Fibroblast of pulmonary artery (primary cell): ENCODE results near the gene KCNC2.
"Not testable (repeated sequence)": the region's sequence is repeated elsewhere in the genome, so short reads cannot be mapped to it uniquely, and the experiment has no call there.

ENCODE experiments used
- DNase-seq: peaks from one replicate; pipeline ENCODE4 v3.0.0-alpha.2; 2010; ENCODE audit warnings: low read depth
- H3K4me3 ChIP-seq: replicated peaks from 2 replicates; pipeline ENCODE4 v1.5.1; 2011; ENCODE audit warnings: low read depth, mild to moderate bottlenecking, control low read depth, low read length, moderate library complexity
- CTCF ChIP-seq: IDR thresholded peaks from 2 replicates; pipeline ENCODE4 v1.5.1; 2011; ENCODE audit warnings: mild to moderate bottlenecking, control low read depth, low read length, inconsistent platforms; ENCODE audit errors: missing control alignments

KCNC2 gene

GRCh38 chr12:75196408-75196807 is 13.2 kb downstream of the KCNC2 start:
- H3K4me3 ChIP-seq, result no peak overlapping the region
- no peak for TF ChIP-seq CTCF
- no peak for DNase-seq

DNA sequence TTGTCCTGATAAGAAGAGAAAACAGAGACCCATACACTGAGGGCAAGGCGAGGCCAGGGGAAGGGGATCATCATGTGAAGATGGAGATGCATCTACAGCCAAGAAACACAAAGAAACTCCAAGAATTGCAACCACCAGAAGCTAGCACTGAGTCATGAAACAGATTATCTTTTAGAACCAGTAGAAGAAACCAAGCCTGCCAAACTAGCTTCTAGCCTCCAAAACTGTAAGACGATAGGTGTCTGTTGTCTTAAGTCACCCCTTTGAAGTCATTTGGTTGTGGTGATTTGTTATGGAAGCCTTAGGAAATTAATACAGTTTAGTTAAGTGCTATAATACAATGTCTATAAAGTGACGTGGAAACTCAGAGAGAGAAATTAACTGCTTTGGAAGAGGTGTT is 15.4 kb downstream of the KCNC2 start:
- H3K4me3 ChIP-seq, result no peak overlapping the region
- DNase-seq, result no peak
- no peak for TF ChIP-seq CTCF

GRCh38 chr12:75192196-75192595 is 17.4 kb downstream of the KCNC2 start:
- TF ChIP-seq CTCF, result no peak
- H3K4me3 ChIP-seq, result no peak overlapping the region
- no peak for DNase-seq

GRCh38 chr12:75190846-75191245 is 18.8 kb downstream of the KCNC2 start:
- no peak for DNase-seq
- no peak overlapping the region for H3K4me3 ChIP-seq
- no peak for TF ChIP-seq CTCF

GRCh38 chr12:75185881-75186280 is 23.8 kb downstream of the KCNC2 start:
- H3K4me3 ChIP-seq, DNase-seq: not testable (repeated sequence)

DNA sequence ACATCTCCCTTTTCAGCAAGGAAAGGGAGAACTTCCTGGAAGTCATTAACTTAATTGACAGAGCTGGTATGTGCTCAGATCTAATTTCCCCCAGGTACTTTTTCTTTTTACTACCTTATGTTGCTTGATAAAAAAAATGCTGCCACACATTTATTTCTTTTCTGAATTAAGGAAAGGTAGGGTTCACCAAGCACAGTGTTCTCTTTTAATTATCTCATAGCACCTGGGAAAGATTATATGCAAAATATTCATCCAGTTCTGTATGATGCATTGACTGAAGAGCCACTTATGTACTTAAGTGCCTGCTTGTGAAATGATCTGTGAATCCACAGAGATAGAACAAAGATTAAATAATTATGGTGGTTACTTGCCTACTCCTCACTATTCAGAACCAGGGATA is 25.1 kb downstream of the KCNC2 start:
- DNase-seq, result no peak
- H3K4me3 ChIP-seq, result no peak overlapping the region
- TF ChIP-seq CTCF, result no peak

- DNase-seq, result no peak
- TF ChIP-seq CTCF, result no peak
- H3K4me3 ChIP-seq, result no peak overlapping the region
These were observed 25.7 kb downstream of the KCNC2 start for GRCh38 chr12:75183967-75184366.

DNA sequence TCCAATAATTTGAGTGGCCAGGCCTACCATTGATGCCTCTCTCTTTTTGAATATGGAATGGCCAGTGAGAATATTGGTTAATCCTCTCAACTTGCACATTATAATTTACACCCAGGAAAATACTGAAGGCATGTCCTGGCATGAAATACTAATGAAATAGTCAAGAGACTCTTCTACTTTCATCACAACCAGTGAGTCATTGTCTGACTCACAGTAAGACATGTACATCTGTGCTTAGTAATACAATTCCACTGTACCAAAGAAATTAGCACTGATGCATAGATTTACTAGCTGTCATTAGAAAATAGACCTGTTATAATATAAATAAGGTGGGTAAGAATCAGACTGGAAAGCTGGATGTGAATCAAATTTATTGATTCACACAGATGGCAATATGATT is 31.6 kb downstream of the KCNC2 start:
- H3K4me3 ChIP-seq, result no peak overlapping the region
- peak; percentile 70 for DNase-seq
- TF ChIP-seq CTCF, result no peak
